OCI-LY7 (cell line): ENCODE data around the gene ATXN10. TPM values are rescaled to one million over a fixed set of nuclear protein-coding genes. Genes with fewer than 3 reads are reported as not detected.

Experiments
- BruUV-seq: library from RNA; stranded (reverse); fragments of 400-500 nt; replicated peaks from 2 replicates; lab custom pipeline; 2021; lab: Mats Ljungman, UMichigan
- CTCF ChIA-PET: fragments of 300-600 bp; sonication (Branson Sonifier 250); formaldehyde crosslinking; loops from one replicate; lab custom pipeline; 2022; ENCODE audit warnings: antibody characterized with exemption; ENCODE audit not compliant: unreplicated experiment; lab: Charles Lee
- POLR2A ChIA-PET: fragments of 300-600 bp; sonication (Branson Sonifier 250); formaldehyde crosslinking; loops from one replicate; lab custom pipeline; 2022; ENCODE audit warnings: antibody characterized with exemption; lab: Charles Lee
- DNase-seq: peaks from one replicate; pipeline ENCODE4 v3.0.0-alpha.2; 2015; ENCODE audit warnings: low spot score
- H2AFZ ChIP-seq: fragments of 200-600 bp; sonication (generic), shearing (Covaris generic); 2 replicates; pipeline ENCODE4 v1.6.1; 2014; ENCODE audit warnings: mild to moderate bottlenecking, antibody characterized with exemption, low read length, moderate library complexity
- H3K27ac ChIP-seq: fragments of 200-600 bp; sonication (generic); 2 replicates; pipeline ENCODE4 v1.5.1; 2014; ENCODE audit warnings: mixed run types, low read depth, mild to moderate bottlenecking, moderate library complexity, low read length, inconsistent platforms; ENCODE audit not compliant: poor library complexity, severe bottlenecking
- H3K36me3 ChIP-seq: fragments of 200-600 bp; sonication (generic); 2 replicates; pipeline ENCODE4 v1.6.1; 2014; ENCODE audit warnings: mild to moderate bottlenecking, antibody characterized with exemption, low read length, moderate library complexity, mixed read lengths; ENCODE audit not compliant: insufficient read depth
- H3K4me1 ChIP-seq: fragments of 200-600 bp; sonication (generic); 2 replicates; pipeline ENCODE4 v1.5.1; 2014; ENCODE audit warnings: mild to moderate bottlenecking, low read length; ENCODE audit not compliant: insufficient read depth, poor library complexity, severe bottlenecking
- H3K4me2 ChIP-seq: fragments of 200-600 bp; sonication (generic); 2 replicates; pipeline ENCODE4 v1.6.1; 2014; ENCODE audit warnings: mild to moderate bottlenecking, low read length
- H3K4me3 ChIP-seq: fragments of 200-600 bp; sonication (generic); 2 replicates; pipeline ENCODE4 v1.5.1; 2014; ENCODE audit warnings: mild to moderate bottlenecking, low read depth, low read length; ENCODE audit not compliant: poor library complexity, severe bottlenecking
- H3K79me2 ChIP-seq: fragments of 200-600 bp; sonication (generic); 2 replicates; pipeline ENCODE4 v1.6.1; 2016; ENCODE audit warnings: low read depth, mild to moderate bottlenecking, low read length, moderate library complexity, mixed read lengths; ENCODE audit not compliant: insufficient read depth
- H3K9me2 ChIP-seq: fragments of 200-600 bp; sonication (generic); 2 replicates; pipeline ENCODE4 v1.6.1; 2016; ENCODE audit warnings: mild to moderate bottlenecking, low read length, mixed read lengths; ENCODE audit not compliant: insufficient read depth
- H3K9me3 ChIP-seq: fragments of 200-600 bp; sonication (generic); 2 replicates; pipeline ENCODE4 v1.6.1; 2014; ENCODE audit warnings: mild to moderate bottlenecking, mixed run types, low read length, mixed read lengths
- H4K20me1 ChIP-seq: fragments of 200-600 bp; sonication (generic); 2 replicates; pipeline ENCODE4 v1.6.1; 2014; ENCODE audit warnings: mild to moderate bottlenecking, antibody characterized with exemption, low read length, moderate library complexity, mixed read lengths; ENCODE audit not compliant: insufficient read depth
- EZH2phosphoT487 ChIP-seq: fragments of 200-600 bp; sonication (generic); IDR thresholded peaks from 2 replicates; pipeline ENCODE4 v1.6.1; 2018; ENCODE audit warnings: low read depth, borderline replicate concordance, mild to moderate bottlenecking, mixed run types, antibody characterized with exemption, low read length, moderate library complexity, mixed read lengths
- intact Hi-C: fragments of 100-400 bp; cut with micrococcal nuclease; formaldehyde crosslinking; loops from one replicate; pipeline ENCODE4 v1.10.0; 2022; ENCODE audit not compliant: unreplicated experiment
- total RNA-seq, 2 experiments: library from RNA; depleted of rRNA in 1 of 2; stranded (reverse); fragments of >200 nt in 1 of 2; shearing (Covaris generic) in 1 of 2; gene quantifications; 2 replicates each; pipeline ENCODE4 v1.2.3, GENCODE V29; 2014 to 2022
- TF ChIP-seq, protein P1 (sequence below): fragments of 200-600 bp; sonication (generic); conservative IDR thresholded peaks from 2 replicates; pipeline ENCODE4 v1.5.1; 2014; ENCODE audit warnings: mild to moderate bottlenecking, antibody characterized with exemption, low read length, moderate library complexity, mixed read lengths

Gene ATXN10
- total RNA-seq, 2 experiments from 2014 or later = 66.1 to 197 TPM

DNA sequence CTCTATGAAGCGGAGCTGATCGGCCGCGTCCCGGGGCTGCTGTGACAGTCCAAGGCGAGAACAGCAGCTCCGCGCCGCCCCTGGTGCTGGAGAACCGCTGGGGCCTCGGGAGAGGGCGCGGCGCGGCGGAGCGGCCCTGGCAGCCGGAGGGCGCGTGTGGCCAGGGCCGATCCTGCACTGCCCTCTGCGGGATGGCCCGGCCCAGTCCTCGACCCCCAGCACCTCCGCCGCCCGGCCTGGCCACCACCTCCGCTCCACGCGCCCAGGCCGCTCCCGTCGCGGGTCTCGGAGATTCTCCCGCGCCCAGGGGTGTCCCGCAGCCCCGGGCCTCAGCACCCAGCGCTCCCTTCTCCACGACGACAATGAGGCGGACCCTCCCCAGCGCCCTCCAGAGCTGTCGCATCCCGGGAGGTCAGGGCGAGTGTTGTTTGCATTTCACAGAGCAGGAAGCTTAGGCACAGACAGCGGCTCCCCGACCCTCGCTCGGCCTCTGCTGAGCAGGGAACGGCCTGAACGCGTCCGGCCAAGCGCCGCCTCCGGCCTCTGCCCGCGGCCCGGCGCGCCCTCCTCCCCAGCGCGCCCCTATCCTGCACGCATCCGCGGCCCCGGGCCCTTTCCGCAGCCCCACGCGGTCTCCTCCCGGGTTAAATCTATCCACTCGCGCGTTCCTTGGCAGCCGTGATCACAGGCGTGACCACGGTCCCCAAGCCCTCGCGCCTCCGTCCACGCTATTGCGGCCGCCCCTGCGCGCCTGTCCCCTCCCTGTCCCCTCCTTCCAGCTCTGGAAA is 195.7 kb downstream of the ATXN10 start:
- TF ChIP-seq EZH2phosphoT487 = no peak
- TF ChIP-seq, protein P1, sequence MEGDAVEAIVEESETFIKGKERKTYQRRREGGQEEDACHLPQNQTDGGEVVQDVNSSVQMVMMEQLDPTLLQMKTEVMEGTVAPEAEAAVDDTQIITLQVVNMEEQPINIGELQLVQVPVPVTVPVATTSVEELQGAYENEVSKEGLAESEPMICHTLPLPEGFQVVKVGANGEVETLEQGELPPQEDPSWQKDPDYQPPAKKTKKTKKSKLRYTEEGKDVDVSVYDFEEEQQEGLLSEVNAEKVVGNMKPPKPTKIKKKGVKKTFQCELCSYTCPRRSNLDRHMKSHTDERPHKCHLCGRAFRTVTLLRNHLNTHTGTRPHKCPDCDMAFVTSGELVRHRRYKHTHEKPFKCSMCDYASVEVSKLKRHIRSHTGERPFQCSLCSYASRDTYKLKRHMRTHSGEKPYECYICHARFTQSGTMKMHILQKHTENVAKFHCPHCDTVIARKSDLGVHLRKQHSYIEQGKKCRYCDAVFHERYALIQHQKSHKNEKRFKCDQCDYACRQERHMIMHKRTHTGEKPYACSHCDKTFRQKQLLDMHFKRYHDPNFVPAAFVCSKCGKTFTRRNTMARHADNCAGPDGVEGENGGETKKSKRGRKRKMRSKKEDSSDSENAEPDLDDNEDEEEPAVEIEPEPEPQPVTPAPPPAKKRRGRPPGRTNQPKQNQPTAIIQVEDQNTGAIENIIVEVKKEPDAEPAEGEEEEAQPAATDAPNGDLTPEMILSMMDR = no peak
- no peaks in the 10 kb centered on the region for H3K4me1 ChIP-seq
- no peaks in the 10 kb centered on the region for H3K79me2 ChIP-seq
- CTCF ChIA-PET = no interaction called here
- BruUV-seq = no TSS peak
- DNase-seq = no peak
- POLR2A ChIA-PET = no interaction called here
- H4K20me1 ChIP-seq = no peaks in the 10 kb centered on the region; the same call in 1 of the 2 replicates
- no peak overlapping the region for H3K27ac ChIP-seq
- H3K9me3 ChIP-seq = no peaks in the 10 kb centered on the region
- no peak overlapping the region for H3K4me2 ChIP-seq
- H3K4me3 ChIP-seq = no peak overlapping the region
- intact Hi-C loops = no loop called here
- H3K36me3 ChIP-seq = no peaks in the 10 kb centered on the region
- H2AFZ ChIP-seq = no peak overlapping the region
- no peaks in the 10 kb centered on the region for H3K9me2 ChIP-seq

DNA sequence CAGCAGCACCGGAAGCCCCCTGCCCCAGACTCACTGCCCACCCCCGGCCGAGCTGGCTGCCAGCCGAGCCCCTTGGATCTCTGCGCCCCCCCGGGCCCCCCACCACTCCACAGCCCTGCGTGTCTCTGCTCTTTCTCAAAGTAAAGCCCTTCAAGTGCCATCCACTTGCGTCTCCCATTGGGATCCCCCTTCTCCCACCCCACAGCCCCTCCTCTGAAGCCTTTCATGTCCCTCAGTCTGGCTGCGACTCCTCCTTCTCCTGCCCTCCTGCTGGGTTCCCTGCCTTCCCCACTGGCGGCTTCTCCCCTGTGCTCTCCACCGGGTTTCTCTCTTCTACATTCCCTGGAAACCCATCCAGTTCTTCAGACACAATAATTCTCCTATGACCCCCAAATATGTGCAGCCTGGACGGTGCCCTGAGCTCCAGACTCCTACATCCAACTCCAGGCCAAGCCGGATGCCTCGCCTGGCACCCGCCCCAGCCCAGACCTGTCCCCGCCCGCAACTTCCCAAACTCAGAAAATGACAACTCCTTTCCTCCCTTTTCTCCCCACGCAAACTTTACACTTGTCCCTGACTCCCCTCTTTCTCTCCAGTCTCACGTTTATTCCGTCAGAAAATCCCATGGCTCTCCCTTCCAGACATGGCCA is 196.4 kb downstream of the ATXN10 start:
- CTCF ChIA-PET = no interaction called here

More for the DNA sequence above, 196.4 kb downstream of the ATXN10 start:
- H4K20me1 ChIP-seq = no peaks in the 10 kb centered on the region
- H3K36me3 ChIP-seq = no peaks in the 10 kb centered on the region
- H3K4me3 ChIP-seq = no peak overlapping the region
- no peaks in the 10 kb centered on the region for H3K79me2 ChIP-seq
- POLR2A ChIA-PET = no interaction called here
- 0 out of 2 replicates have a peak, but pooled peaks cover 6% of the 10 kb centered on the region for H3K9me3 ChIP-seq
- no peak for DNase-seq
- no peak overlapping the region for H3K4me2 ChIP-seq
- intact Hi-C loops = no loop called here
- no peak overlapping the region for H3K27ac ChIP-seq
- H3K4me1 ChIP-seq = no peaks in the 10 kb centered on the region
- no peaks in the 10 kb centered on the region for H3K9me2 ChIP-seq
- no TSS peak for BruUV-seq
- H2AFZ ChIP-seq = no peak overlapping the region
- TF ChIP-seq, protein P1 = no peak
- no peak for TF ChIP-seq EZH2phosphoT487
